ENCODE measurements around the gene TEF.

Gene TEF

GRCh38 chr22:41447435-41448188, 65.9 kb downstream of the TEF start:
- TF ChIP-seq CTCF (conservative IDR thresholded peaks at IDR 0.05) (no peak), ZFX (IDR thresholded peaks at IDR 0.05) (peak; percentile 59)
- H3K27ac ChIP-seq, result peak overlapping the region; percentile 99

GRCh38 chr22:41448189-41448808, 66.6 kb downstream of the TEF start:
- TF ChIP-seq CTCF (conservative IDR thresholded peaks at IDR 0.05), result no peak
- no peak for TF ChIP-seq ZFX (IDR thresholded peaks at IDR 0.05)
- peak overlapping the region; percentile 99 for H3K27ac ChIP-seq
